Ovary (tissue), 3 donors: ENCODE data around the gene CTNND2.

Experiments used
- POLR2A ChIP-seq: fragments of 450-650 bp; IDR thresholded peaks from one replicate; pipeline ENCODE4 v1.6.1; 2017; ENCODE audit warnings: antibody characterized with exemption, mild to moderate bottlenecking, moderate library complexity
- TF ChIP-seq, protein P1 (sequence below), 3 donors: fragments of 450-650 bp in 2 of 3; fragments of 200-600 bp in 1 of 3; IDR thresholded peaks; one replicate each; pipeline versions ENCODE4 v1.5.1 to v1.8.0; 2016 to 2022; ENCODE audit warnings: antibody characterized with exemption in 3 of 3, mild to moderate bottlenecking in 1 of 3
- donor health status: DM: no; HTN: no; CAD: no.

DNA sequence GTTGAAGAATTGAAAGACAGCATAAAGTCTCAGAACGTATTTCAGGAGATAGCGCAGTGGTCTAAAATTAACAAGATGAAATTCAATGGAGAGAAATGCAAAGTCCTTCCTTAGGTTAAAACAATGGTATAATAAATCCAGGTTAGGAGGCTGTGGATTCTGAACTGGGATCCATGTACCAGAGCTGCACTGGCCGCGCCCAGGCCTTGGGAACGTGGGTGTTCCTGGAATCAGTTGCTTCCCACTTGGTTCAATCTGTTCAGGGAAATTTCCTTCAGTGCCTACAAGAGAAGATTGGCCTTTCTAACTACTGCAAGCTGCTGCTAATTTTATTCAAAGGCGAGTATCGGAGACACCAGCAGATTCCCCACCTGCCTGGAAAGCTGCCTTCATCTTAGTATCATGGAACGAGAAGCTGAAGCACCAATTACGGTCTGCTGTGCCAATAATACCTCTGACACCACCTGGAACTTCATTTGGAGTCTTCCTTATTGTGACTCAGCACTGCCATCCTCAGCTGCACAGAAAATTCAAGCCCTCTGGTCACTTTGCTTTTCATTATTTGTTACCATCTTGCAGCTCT lies 14.3 kb upstream of the CTNND2 start:
- TF ChIP-seq POLR2A: no peak
- TF ChIP-seq, protein P1, sequence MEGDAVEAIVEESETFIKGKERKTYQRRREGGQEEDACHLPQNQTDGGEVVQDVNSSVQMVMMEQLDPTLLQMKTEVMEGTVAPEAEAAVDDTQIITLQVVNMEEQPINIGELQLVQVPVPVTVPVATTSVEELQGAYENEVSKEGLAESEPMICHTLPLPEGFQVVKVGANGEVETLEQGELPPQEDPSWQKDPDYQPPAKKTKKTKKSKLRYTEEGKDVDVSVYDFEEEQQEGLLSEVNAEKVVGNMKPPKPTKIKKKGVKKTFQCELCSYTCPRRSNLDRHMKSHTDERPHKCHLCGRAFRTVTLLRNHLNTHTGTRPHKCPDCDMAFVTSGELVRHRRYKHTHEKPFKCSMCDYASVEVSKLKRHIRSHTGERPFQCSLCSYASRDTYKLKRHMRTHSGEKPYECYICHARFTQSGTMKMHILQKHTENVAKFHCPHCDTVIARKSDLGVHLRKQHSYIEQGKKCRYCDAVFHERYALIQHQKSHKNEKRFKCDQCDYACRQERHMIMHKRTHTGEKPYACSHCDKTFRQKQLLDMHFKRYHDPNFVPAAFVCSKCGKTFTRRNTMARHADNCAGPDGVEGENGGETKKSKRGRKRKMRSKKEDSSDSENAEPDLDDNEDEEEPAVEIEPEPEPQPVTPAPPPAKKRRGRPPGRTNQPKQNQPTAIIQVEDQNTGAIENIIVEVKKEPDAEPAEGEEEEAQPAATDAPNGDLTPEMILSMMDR (IDR thresholded peaks at IDR 0.05): no peak
